Breast epithelium (tissue), 3 donors: Measurements from ENCODE around the gene TPH1. TPM values are rescaled to one million over a fixed set of nuclear protein-coding genes. Genes with fewer than 3 reads are reported as not detected.

ENCODE experiments used
- total RNA-seq, 3 donors: library from RNA; depleted of rRNA; stranded (reverse); fragments of >200 nt; gene quantifications; one replicate each; pipeline ENCODE4 v1.1.0, GENCODE V29; 2016

Gene TPH1
- total RNA-seq, 3 donors from 2014 or later = 0.64 to 2.6 (median 1.2) TPM

Other genes starting within 250 kb of the TPH1 start
- gene SERGEF, start 33.2 kb downstream of the TPH1 start, total RNA-seq = 10 to 100 TPM; 31.8 to 47.5 (median 41.9) TPM
- 10 to 100 TPM; 12.3 to 16.4 (median 16.0) TPM for gene SAAL1, start 59.8 kb upstream of the TPH1 start, total RNA-seq
- gene MRGPRX3, start 86.3 kb upstream of the TPH1 start, total RNA-seq = 1 to 10 TPM in 2 of 3 donors, not detected in 1; 2.0 to 5.2 TPM
- gene MRGPRX4, start 126.6 kb upstream of the TPH1 start, total RNA-seq = not detected
- 10 to 100 TPM in 1 of 3 donors, 1 to 10 TPM in 1, not detected in 1; 5.6 to 45.2 TPM for gene SAA4, start 190.5 kb upstream of the TPH1 start, total RNA-seq
- gene SAA2, start 202.4 kb upstream of the TPH1 start, total RNA-seq = 100 to 1,000 TPM in 2 of 3 donors, 1 to 10 TPM in 1; 7.5 to 567 (median 428) TPM
- gene SAA1, start 220.0 kb upstream of the TPH1 start, total RNA-seq = 1,000 to 10,000 TPM in 1 of 3 donors, 100 to 1,000 TPM in 1, 10 to 100 TPM in 1; 78.1 to 1,384 (median 818) TPM